Effector memory CD4-positive, alpha-beta T cell (primary cell): ENCODE results near the gene CELF5.
A peak's percentile ranks its signal among the peaks of the same experiment; 100 is the strongest.
"Not testable (repeated sequence)": the region's sequence is repeated elsewhere in the genome, so short reads cannot be mapped to it uniquely, and the experiment has no call there.

Experiments used
- DNase-seq, 3 donors: peaks; one replicate each; pipeline ENCODE4 v3.0.0-alpha.2; 2020
- H3K27ac ChIP-seq: 2 replicates; pipeline ENCODE4 v1.7.0; 2013; ENCODE audit warnings: mild to moderate bottlenecking, low read length, moderate library complexity; ENCODE audit not compliant: insufficient read depth, poor library complexity, severe bottlenecking
- H3K27me3 ChIP-seq: replicated peaks from 2 replicates; pipeline ENCODE4 v1.7.0; 2013; ENCODE audit warnings: mild to moderate bottlenecking, low read length; ENCODE audit not compliant: insufficient read depth, control insufficient read depth, poor library complexity, severe bottlenecking
- H3K36me3 ChIP-seq: 2 replicates; pipeline ENCODE4 v1.7.0; 2013; ENCODE audit warnings: mild to moderate bottlenecking, low read length, moderate library complexity; ENCODE audit not compliant: control insufficient read depth, insufficient read depth
- H3K4me1 ChIP-seq: 2 replicates; pipeline ENCODE4 v1.7.0; 2013; ENCODE audit warnings: low read length, mild to moderate bottlenecking; ENCODE audit not compliant: control insufficient read depth, insufficient read depth, poor library complexity, severe bottlenecking
- H3K4me3 ChIP-seq: 2 replicates; pipeline ENCODE4 v1.7.0; 2013; ENCODE audit warnings: low read length, low read depth, mild to moderate bottlenecking; ENCODE audit not compliant: insufficient read depth, poor library complexity, severe bottlenecking
- H3K9me3 ChIP-seq: 2 replicates; pipeline ENCODE4 v1.7.0; 2013; ENCODE audit warnings: mild to moderate bottlenecking, low read length, moderate library complexity; ENCODE audit not compliant: control insufficient read depth

The CELF5 gene

DNA sequence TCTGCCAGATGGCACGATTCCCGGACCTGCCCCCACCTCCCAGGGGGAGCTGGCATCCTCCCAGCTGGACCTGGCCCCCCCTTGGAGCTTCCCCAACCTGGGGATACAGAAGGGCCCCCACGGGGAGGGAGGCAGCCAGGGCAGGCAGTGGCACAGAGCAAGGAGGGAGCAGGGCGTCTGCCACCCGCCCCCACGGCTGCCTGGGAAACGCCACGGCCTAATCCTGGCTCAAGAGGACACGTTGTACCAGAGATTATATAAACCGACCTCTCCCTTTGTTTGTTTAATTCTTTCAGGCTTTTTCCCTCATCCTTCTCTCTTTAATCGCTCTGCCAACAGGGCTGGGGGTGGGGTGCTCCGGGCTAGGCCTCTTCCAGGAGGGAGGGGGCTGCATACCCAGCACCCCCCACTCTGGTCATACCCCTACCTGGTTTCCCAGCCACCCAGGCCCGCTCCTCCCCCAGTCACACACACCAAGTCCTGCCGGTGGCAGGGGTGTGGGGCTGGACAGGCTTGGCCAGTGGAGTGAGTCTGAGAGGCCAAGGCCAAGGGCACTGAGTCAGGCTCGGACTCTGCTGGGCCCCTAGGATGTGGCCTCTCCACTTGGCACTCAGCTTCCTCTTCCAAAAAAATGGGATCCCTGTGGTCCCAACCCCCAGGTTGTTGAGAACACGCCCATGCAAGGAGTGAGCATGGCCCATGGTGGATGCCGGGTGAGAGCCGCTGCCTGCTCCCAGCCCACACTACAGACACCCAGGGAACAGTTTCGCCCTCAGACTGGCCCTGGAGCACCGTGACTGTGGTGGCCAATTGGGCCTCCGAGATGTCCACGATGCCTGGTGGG, 112.4 kb downstream of the CELF5 start:
- no peak for DNase-seq
- no peak overlapping the region for H3K27ac ChIP-seq
- peaks cover 6% of the 10 kb centered on the region for H3K4me1 ChIP-seq
- H3K9me3 ChIP-seq: no peaks in the 10 kb centered on the region
- H3K27me3 ChIP-seq: no peaks in the 10 kb centered on the region
- H3K36me3 ChIP-seq: no peaks in the 10 kb centered on the region
- H3K4me3 ChIP-seq: no peak overlapping the region

DNA sequence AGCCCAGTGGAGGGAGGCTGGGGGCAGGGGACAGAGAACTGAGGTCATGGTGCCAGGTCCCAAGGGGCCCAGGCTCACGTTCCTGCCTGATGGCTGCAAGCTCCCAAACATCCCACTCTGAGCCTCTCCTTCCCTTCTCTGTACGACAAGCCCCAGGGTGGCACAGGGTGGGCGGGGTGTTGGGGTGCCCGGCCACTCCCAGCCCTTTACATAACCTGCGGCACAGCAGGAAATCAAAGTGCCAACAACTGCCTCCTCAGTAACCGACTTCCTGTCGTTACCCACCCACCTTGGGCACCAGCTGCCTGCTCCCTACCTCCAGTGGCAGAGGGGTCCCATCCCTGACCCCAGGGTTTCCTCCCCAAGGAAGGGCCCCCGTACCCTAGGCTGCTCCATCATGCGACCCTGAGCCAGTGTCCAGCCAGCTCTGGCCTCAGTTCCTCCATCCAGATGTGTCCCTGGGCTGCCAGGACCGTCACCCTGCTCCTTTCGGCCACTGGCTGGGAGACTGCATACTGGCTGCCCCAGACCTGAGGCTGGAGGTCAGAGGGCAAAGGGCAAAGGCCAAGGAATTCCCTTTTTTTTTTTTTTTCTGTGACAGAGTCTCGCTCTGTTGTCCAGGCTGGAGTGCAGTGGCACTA, 114.2 kb downstream of the CELF5 start:
- H3K27me3 ChIP-seq: no peaks in the 10 kb centered on the region
- no peaks in the 10 kb centered on the region for H3K9me3 ChIP-seq
- peak overlapping the region; percentile 57 for H3K27ac ChIP-seq
- H3K36me3 ChIP-seq: no peaks in the 10 kb centered on the region
- DNase-seq: peak in 2 of 3 donors; percentile 32 to 43
- H3K4me1 ChIP-seq: peaks cover 6% of the 10 kb centered on the region
- peak overlapping the region; percentile 39 for H3K4me3 ChIP-seq

DNA sequence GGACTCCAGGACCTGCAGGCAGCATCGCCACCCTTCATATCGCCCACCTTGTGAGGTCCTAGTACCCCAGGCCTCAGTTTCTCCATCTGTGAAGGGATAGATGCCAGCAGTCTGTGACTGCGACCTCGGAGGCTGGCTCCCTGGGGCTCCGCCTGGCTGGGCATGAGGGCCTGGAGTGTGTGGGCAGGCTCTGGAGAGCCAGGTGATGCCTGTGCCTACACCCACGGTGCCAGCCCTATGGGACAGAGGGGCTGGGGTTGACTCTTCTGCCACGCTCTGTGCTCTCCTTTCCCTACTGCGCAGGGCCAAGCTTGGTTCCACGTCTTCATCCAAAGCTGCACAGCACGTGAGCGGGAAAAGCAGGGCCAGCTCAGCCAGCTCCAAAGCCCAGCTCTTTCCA, 115.9 kb downstream of the CELF5 start:
- Histone ChIP-seq H3K36me3 (no peaks in the 10 kb centered on the region), H3K9me3 (no peaks in the 10 kb centered on the region), H3K4me3 (no peak overlapping the region), H3K4me1 (peaks cover 6% of the 10 kb centered on the region), H3K27ac (no peak overlapping the region), H3K27me3 (no peaks in the 10 kb centered on the region)
- no peak for DNase-seq

DNA sequence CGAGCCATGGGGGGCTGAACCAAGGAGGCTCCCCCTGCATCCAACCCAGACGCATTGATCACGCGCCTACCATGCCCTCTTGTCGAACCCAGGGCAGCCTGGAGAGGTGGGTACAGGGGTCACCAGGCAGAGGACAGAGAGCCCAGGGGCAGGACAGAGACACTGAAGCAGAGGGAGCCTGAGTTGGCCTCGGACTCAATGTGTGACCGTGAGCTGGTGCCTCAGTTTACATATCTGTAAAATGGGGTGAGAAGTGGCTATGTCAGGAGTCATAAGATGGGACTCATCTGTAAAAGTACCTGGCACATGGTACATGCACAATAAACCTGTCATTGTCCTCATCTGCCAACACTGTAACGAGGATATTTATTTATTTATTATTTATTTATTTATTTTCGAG, 117.8 kb downstream of the CELF5 start:
- Histone ChIP-seq H3K36me3 (no peaks in the 10 kb centered on the region), H3K27me3 (no peaks in the 10 kb centered on the region), H3K4me3 (no peak overlapping the region), H3K9me3 (no peaks in the 10 kb centered on the region), H3K27ac (no peak overlapping the region), H3K4me1 (peaks cover 6% of the 10 kb centered on the region)
- no peak for DNase-seq

DNA sequence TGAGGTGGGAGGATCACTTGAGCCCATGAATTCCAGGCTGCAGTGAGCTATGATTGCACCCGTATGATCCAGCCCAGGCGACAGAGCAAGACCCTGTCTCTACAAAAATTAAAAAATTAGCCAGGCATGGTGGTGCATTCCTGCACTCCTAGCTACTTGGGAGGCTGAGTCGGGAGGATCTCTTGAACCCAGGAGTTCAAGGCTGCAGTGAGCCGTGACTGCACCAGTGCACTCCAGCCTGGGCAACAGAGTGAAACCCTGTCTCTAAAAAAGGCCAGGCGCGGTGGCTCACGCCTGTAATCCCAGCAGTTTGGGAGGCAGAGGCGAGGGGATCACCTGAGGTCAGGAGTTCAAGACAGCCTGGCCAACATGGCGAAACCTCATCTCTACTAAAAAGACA, 118.5 kb downstream of the CELF5 start:
- not testable (repeated sequence) for H3K4me1 ChIP-seq, H3K27ac ChIP-seq, H3K36me3 ChIP-seq, H3K9me3 ChIP-seq, H3K27me3 ChIP-seq, DNase-seq, H3K4me3 ChIP-seq

DNA sequence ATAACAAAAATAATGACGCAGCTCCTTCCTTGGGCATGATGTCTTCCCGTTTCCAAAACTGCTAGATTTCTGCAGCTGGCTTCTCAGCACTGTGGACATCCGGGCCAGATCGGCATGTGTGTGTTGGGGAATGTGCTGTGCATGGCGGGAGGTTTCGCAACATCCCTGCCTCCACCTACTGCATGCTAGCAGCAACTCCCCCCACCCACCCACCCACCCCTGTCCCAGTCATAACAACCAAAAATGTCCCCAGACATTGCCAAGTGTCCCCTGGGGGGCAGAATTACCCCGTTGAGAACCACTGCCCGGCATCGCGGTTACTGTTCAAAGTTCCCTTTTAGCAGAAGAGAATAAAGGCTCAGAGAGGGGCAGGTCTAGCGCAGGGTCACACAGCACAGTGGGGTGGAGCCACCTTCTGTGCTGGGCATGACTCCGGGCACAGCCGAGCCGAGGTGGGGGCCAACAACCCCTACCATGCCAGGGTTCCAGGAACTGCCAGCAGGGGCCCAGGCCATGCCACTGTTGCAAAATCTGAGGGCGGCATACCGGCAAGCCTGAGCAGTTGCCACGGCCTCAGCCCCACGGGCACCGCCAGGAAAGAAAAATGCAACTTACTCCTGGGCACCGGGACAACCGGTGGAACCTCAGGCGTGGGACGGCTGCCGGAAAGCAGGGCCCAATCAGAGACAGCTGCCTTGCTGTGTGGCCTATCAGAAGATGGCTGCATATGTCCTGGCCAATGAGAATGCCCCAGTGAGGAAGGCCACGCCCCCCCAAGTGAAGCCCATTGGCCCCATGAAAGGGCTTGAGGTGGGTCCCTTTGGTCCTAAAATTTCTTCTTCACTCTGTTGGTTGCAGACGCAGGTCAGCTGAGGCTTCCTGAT, 119.4 kb downstream of the CELF5 start:
- Histone ChIP-seq H3K4me1 (peaks cover under 1% of the 10 kb centered on the region), H3K9me3 (no peaks in the 10 kb centered on the region), H3K27ac (no peak overlapping the region), H3K27me3 (no peaks in the 10 kb centered on the region), H3K36me3 (no peaks in the 10 kb centered on the region), H3K4me3 (no peak overlapping the region)
- peak in 1 of 3 donors; percentile 42 for DNase-seq

DNA sequence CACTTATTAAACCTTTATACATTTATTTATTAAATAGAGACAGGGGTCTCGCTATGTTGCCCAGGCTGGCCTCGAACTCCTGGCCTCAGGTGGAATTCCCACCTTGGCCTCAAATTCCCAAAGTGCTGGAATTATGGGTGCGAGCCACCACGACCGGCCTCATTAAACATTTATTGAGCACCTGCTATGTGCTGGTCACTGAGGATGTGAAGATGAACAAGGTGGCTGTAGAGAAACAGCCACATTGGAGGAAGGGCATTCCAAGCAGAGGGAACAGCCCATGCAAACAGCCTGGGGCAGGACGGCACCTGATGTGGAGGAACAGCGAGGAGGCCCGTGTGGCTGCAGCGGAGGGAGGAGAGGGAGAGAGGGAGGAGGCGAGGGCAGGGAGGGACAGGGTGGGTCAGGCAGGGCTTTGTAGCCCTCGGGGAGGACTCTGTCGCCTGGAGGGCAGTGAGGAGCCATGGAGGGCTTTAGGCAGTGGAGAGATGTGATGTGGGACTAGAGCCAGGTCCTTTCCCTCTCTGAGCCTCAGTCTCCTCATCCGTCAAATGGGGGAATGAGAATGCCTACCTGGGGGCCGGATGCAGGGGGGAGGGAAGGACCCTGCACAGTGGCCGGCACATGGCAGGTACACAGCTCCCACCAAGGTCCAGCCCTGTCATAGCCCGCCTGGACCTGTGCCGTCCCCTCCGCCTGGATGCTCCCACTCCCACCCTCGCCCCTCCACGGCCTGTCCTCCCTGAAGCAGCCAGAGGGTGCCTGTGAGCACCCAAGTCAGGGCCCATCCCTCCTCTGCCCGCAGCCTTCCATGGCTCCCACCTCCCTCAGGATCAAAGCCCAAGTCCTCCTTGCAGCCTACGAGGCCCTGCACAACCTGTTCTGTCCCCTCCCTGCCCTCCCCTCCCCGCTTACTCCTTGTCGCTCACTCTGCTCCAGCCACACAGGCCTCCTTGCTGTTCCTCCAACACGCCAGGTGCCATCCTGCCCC, 120.4 kb downstream of the CELF5 start:
- H3K4me1 ChIP-seq: no peaks in the 10 kb centered on the region
- DNase-seq: no peak
- no peak overlapping the region for H3K4me3 ChIP-seq
- no peaks in the 10 kb centered on the region for H3K36me3 ChIP-seq
- no peaks in the 10 kb centered on the region for H3K9me3 ChIP-seq
- H3K27ac ChIP-seq: no peak overlapping the region
- no peaks in the 10 kb centered on the region for H3K27me3 ChIP-seq

DNA sequence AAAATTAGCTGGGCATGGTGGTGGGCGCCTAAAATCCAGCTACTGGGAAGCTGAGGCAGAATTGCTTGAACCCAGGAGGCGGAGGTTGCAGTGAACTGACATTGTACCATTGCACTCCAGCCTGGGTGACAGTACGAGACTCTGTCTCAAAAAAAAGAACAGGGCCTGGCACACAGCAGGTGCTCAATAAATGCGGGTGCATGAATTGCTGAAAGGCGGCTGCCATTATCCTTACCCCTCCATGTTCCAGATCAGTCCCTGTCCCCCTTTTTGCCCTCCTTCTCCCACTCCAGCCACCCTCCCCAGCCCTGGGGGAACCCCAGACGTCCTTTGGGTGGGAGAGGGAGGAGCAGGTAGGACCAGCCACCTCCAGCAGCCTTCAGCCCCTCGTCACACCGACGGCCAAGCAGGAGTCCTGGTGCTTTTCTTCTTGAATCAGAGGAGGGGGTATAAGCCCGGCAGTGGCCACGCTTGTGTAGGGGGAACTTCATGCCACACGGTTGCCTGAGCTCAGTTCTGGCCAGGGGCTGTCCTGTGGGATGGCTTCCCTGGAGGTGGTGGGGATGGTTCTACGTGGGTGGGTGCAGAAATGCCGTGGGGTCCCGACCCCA, 121.5 kb downstream of the CELF5 start:
- Histone ChIP-seq H3K27ac (no peak overlapping the region), H3K4me3 (no peak overlapping the region), H3K36me3 (no peaks in the 10 kb centered on the region), H3K9me3 (no peaks in the 10 kb centered on the region), H3K27me3 (no peaks in the 10 kb centered on the region), H3K4me1 (no peaks in the 10 kb centered on the region)
- no peak for DNase-seq
